OCI-LY1 (cell line): ENCODE results near the gene FAM110A.
"Not testable (repeated sequence)": the region's sequence is repeated elsewhere in the genome, so short reads cannot be mapped to it uniquely, and the experiment has no call there.

Source experiments
- CTCF ChIP-seq: fragments of 200-600 bp; sonication (generic), shearing (Covaris generic); IDR thresholded peaks from 2 replicates; pipeline ENCODE4 v1.5.1; 2017; ENCODE audit warnings: mild to moderate bottlenecking, antibody characterized with exemption, low read length, moderate library complexity, mixed read lengths
- EZH2 ChIP-seq: fragments of 200-600 bp; sonication (generic), shearing (Covaris generic); IDR thresholded peaks from 2 replicates; pipeline ENCODE4 v1.8.0; 2017; ENCODE audit warnings: borderline replicate concordance, mixed run types, mild to moderate bottlenecking, antibody characterized with exemption, low read length, moderate library complexity, mixed read lengths

GRCh38 chr20:848731-849130 is 15.2 kb downstream of the FAM110A start:
- not testable (repeated sequence) for TF ChIP-seq CTCF, EZH2
